B cell (primary cell): Measurements from ENCODE around the gene PCDHB6. TPM values are rescaled to one million over a fixed set of nuclear protein-coding genes. Genes with fewer than 3 reads are reported as not detected.
"Not testable (repeated sequence)": the region's sequence is repeated elsewhere in the genome, so short reads cannot be mapped to it uniquely, and the experiment has no call there.

Experiments
- ATAC-seq: fragments of 200-7000 bp; cut with Tn5 transposase; one replicate; pipeline ENCODE4 v1.10.0; 2021; ENCODE audit warnings: low read depth, mild to moderate bottlenecking, moderate number of reproducible peaks, moderate library complexity
- CTCF ChIA-PET: fragments of 350-600 bp; sonication (Branson Sonifier 250); formaldehyde crosslinking; loops from one replicate; lab custom pipeline; 2021; ENCODE audit warnings: antibody characterized with exemption, inconsistent platforms; lab: Charles Lee
- POLR2A ChIA-PET: fragments of 350-600 bp; sonication (Branson Sonifier 250); formaldehyde crosslinking; loops from one replicate; lab custom pipeline; 2021; ENCODE audit warnings: antibody characterized with exemption; lab: Charles Lee
- DNase-seq: peaks from one replicate; pipeline ENCODE4 v3.0.0; 2013
- H2AFZ ChIP-seq: 2 replicates; pipeline ENCODE4 v1.6.1; 2012; ENCODE audit warnings: mild to moderate bottlenecking, low read depth, low read length; ENCODE audit not compliant: insufficient read depth, poor library complexity, severe bottlenecking
- H3K27ac ChIP-seq, 2 donors: 1 replicate in 1 of 2; 2 replicates in 1 of 2; pipeline ENCODE4 v1.5.1; 2012 to 2013; ENCODE audit warnings: low read length in 2 of 2, mild to moderate bottlenecking in 2 of 2, moderate library complexity in 1 of 2
- H3K27me3 ChIP-seq, 4 experiments: fragments of 200-600 bp in 1 of 4; sonication (generic) in 1 of 4; replicated peaks in 1 of 4; 1 replicate in 2 of 4; 2 replicates in 2 of 4; pipeline versions ENCODE4 v1.6.1 to v1.7.0; 2013 to 2016; ENCODE audit warnings: low read length in 3 of 4, mild to moderate bottlenecking in 2 of 4, mixed read lengths in 1 of 4, moderate library complexity in 1 of 4; ENCODE audit not compliant: insufficient read depth in 4 of 4, control insufficient read depth in 3 of 4; ENCODE audit errors: control extremely low read depth in 1 of 4
- H3K36me3 ChIP-seq, 2 experiments: replicated peaks in 1 of 2; 1 replicate in 1 of 2; 2 replicates in 1 of 2; pipeline versions ENCODE4 v1.6.1 to v1.7.1; 2013; ENCODE audit warnings: low read length in 1 of 2; ENCODE audit not compliant: insufficient read depth in 2 of 2, control insufficient read depth in 1 of 2; ENCODE audit errors: control extremely low read depth in 1 of 2, extremely low read depth in 1 of 2
- H3K4me1 ChIP-seq, 2 donors: fragments of 200-600 bp in 1 of 2; sonication (generic) in 1 of 2; 1 replicate in 1 of 2; 2 replicates in 1 of 2; pipeline versions ENCODE4 v1.5.1 to v1.6.1; 2013 to 2017; ENCODE audit warnings: low read length in 2 of 2; ENCODE audit not compliant: control insufficient read depth in 2 of 2, insufficient read depth in 2 of 2
- H3K4me2 ChIP-seq: replicated peaks from 2 replicates; pipeline ENCODE3; 2012; ENCODE audit warnings: mild to moderate bottlenecking, low read depth, low read length; ENCODE audit not compliant: poor library complexity, severe bottlenecking
- H3K4me3 ChIP-seq, 5 experiments: fragments of 200-600 bp in 1 of 5; sonication (generic) in 1 of 5; 1 replicate in 3 of 5; 2 replicates in 2 of 5; pipeline versions ENCODE4 v1.5.1 to v1.7.0; 2011 to 2016; ENCODE audit warnings: low read length in 4 of 5, mild to moderate bottlenecking in 4 of 5, low read depth in 2 of 5, control low read depth in 1 of 5, moderate library complexity in 1 of 5; ENCODE audit not compliant: insufficient read depth in 1 of 5; ENCODE audit errors: control extremely low read depth in 1 of 5, extremely low read depth in 1 of 5
- H3K79me2 ChIP-seq: fragments of 200-600 bp; sonication (generic); one replicate; pipeline ENCODE4 v1.6.0; 2016; ENCODE audit warnings: low read length; ENCODE audit not compliant: control insufficient read depth, insufficient read depth
- H3K9ac ChIP-seq: fragments of 200-600 bp; sonication (generic); 2 replicates; pipeline ENCODE4 v1.6.1; 2017; ENCODE audit warnings: mild to moderate bottlenecking, low read length, moderate library complexity
- H3K9me3 ChIP-seq, 3 donors: one replicate each; pipeline versions ENCODE4 v1.6.1 to v1.7.1; 2013; ENCODE audit warnings: low read length in 2 of 3; ENCODE audit not compliant: control insufficient read depth in 2 of 3, insufficient read depth in 1 of 3; ENCODE audit errors: control extremely low read depth in 1 of 3
- H4K20me1 ChIP-seq: 2 replicates; pipeline ENCODE4 v1.6.0; 2012; ENCODE audit warnings: mild to moderate bottlenecking, low read length; ENCODE audit not compliant: insufficient read depth, control insufficient read depth, poor library complexity, severe bottlenecking
- H3K27ac Mint-ChIP-seq: one replicate; pipeline ENCODE4 v1.8.0; 2021; ENCODE audit warnings: mixed read lengths
- H3K27me3 Mint-ChIP-seq: one replicate; pipeline ENCODE4 v1.8.0; 2021; ENCODE audit warnings: mixed read lengths
- H3K4me1 Mint-ChIP-seq: one replicate; pipeline ENCODE4 v1.8.0; 2021; ENCODE audit warnings: mixed read lengths
- H3K4me3 Mint-ChIP-seq: one replicate; pipeline ENCODE4 v1.8.0; 2021; ENCODE audit warnings: mixed read lengths
- H3K9me3 Mint-ChIP-seq: one replicate; pipeline ENCODE4 v1.8.0; 2022; ENCODE audit warnings: mixed read lengths; ENCODE audit not compliant: insufficient read depth
- EZH2 ChIP-seq: IDR thresholded peaks from 2 replicates; pipeline ENCODE4 v1.6.1; 2012; ENCODE audit warnings: borderline replicate concordance, low read depth, mild to moderate bottlenecking, moderate library complexity, low read length; ENCODE audit not compliant: insufficient read depth, poor library complexity, severe bottlenecking
- WGBS: methylation state at CpG from one replicate; pipeline ENCODE4 v1.1.5; 2013; ENCODE audit warnings: missing lambda C conversion rate; ENCODE audit not compliant: insufficient coverage; 5-methylcytosine and 5-hydroxymethylcytosine counted together
- intact Hi-C: fragments of 100-400 bp; cut with micrococcal nuclease; formaldehyde crosslinking; loops from one replicate; pipeline ENCODE4 v1.10.0; 2022
- polyA plus RNA-seq: library from polyadenylated mRNA; depleted of rRNA; stranded (reverse); fragments of >200 nt; gene quantifications from 2 replicates; pipeline ENCODE4 v1.2.3, GENCODE V29; 2012
- total RNA-seq, 2 donors: library from RNA; stranded (reverse); fragments of 120-200 nt in 1 of 2; gene quantifications; 1 replicate in 1 of 2; 2 replicates in 1 of 2; pipeline versions ENCODE4 v1.2.3 to v1.2.4, GENCODE V29; 2013 to 2022
- TF ChIP-seq, protein P1 (sequence below): fragments of 200-600 bp; IDR thresholded peaks from one replicate; pipeline ENCODE4 v1.8.0; 2022; ENCODE audit warnings: antibody characterized with exemption, mild to moderate bottlenecking

The PCDHB6 gene
- total and polyA plus RNA-seq, 2 donors (not counting 1 experiment from before 2014, with no cell fraction given): not detected

DNA sequence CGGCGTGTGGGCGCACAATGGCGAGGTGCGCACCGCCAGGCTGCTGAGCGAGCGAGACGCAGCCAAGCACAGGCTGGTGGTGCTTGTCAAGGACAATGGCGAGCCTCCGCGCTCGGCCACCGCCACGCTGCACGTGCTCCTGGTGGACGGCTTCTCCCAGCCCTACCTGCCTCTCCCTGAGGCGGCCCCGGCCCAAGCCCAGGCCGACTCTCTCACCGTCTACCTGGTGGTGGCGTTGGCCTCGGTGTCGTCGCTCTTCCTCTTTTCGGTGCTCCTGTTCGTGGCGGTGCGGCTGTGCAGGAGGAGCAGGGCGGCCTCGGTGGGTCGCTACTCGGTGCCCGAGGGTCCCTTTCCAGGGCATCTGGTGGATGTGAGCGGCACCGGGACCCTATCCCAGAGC lies 2.2 kb downstream of the PCDHB6 start:
- ATAC-seq, H3K9ac ChIP-seq, H3K27me3 ChIP-seq, H3K79me2 ChIP-seq, H3K36me3 ChIP-seq, H3K4me1 ChIP-seq, H2AFZ ChIP-seq, H3K4me3 ChIP-seq, intact Hi-C loops, H3K4me1 Mint-ChIP-seq, H4K20me1 ChIP-seq, POLR2A ChIA-PET, H3K27ac Mint-ChIP-seq, H3K4me2 ChIP-seq, DNase-seq, CTCF ChIA-PET, H3K27ac ChIP-seq, H3K4me3 Mint-ChIP-seq, H3K9me3 Mint-ChIP-seq: not testable (repeated sequence)
- peaks cover 31% of the 10 kb centered on the region for H3K27me3 Mint-ChIP-seq
- WGBS: 44% methylated on average over 27 of the region's 36 CpGs
- peaks cover 0 to 38% (median 12%) of the 10 kb centered on the region in 3 donors for H3K9me3 ChIP-seq

DNA sequence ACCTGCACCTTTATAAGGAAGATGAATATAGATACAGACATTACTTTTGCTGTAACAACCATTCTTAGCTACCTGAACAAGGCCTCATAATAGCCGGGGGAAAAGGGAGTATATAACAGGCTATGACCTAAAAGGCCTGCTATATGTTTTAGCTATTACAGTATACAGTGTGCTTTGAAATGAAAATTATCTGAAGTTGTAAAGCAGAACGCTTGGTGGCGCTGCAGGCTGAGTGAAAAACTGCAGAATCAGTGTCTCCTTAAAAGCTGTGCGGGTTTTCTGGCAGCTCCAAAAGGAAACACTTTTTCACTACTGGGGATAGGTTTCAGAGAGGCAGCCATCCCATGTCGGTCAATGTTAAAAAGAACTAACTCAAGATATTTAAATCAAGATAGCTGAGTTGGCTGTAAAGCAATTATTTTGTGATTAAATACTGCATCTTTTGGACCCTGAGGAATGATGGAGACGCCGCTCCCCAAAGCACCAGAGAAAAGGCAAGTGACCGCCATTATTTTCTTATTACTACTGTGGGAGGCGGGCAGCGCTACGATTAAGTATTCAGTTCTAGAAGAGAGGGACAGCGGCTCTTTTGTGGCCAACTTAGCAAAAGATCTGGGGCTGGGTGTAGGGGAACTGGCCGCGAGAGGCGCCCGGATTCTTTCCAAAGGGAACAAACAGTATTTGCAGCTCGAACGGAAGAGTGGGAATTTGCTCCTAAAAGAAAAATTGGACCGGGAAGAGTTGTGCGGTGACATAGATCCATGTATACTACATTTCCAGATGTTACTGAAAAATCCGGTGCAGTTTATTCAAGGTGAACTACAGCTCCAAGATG lies 5.9 kb downstream of the PCDHB6 start:
- Histone ChIP-seq H2AFZ (no peak overlapping the region), H3K27me3 (peaks cover 0 to 8% (median 5%) of the 10 kb centered on the region in 4 experiments), H4K20me1 (no peaks in the 10 kb centered on the region), H3K36me3 (no peaks in the 10 kb centered on the region), H3K27ac (no peak overlapping the region), H3K9ac (no peak overlapping the region), H3K4me3 (no peak overlapping the region), H3K4me2 (no peak overlapping the region), H3K9me3 (peaks cover 2 to 40% (median 7%) of the 10 kb centered on the region in 3 donors), H3K79me2 (no peaks in the 10 kb centered on the region), H3K4me1 (no peaks in the 10 kb centered on the region)
- DNase-seq (no peak), ATAC-seq (no peak)
- POLR2A ChIA-PET: no interaction called here
- no peak for TF ChIP-seq EZH2
- TF ChIP-seq, protein P1, sequence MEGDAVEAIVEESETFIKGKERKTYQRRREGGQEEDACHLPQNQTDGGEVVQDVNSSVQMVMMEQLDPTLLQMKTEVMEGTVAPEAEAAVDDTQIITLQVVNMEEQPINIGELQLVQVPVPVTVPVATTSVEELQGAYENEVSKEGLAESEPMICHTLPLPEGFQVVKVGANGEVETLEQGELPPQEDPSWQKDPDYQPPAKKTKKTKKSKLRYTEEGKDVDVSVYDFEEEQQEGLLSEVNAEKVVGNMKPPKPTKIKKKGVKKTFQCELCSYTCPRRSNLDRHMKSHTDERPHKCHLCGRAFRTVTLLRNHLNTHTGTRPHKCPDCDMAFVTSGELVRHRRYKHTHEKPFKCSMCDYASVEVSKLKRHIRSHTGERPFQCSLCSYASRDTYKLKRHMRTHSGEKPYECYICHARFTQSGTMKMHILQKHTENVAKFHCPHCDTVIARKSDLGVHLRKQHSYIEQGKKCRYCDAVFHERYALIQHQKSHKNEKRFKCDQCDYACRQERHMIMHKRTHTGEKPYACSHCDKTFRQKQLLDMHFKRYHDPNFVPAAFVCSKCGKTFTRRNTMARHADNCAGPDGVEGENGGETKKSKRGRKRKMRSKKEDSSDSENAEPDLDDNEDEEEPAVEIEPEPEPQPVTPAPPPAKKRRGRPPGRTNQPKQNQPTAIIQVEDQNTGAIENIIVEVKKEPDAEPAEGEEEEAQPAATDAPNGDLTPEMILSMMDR: no peak
- Mint-ChIP-seq H3K9me3 (no peaks in the 10 kb centered on the region), H3K27ac (no peak overlapping the region), H3K27me3 (peaks cover 19% of the 10 kb centered on the region), H3K4me3 (no peak overlapping the region), H3K4me1 (no peaks in the 10 kb centered on the region)
- CTCF ChIA-PET: no interaction called here
- intact Hi-C loops: no loop called here
- 36% methylated on average over 20 of the region's 21 CpGs for WGBS

DNA sequence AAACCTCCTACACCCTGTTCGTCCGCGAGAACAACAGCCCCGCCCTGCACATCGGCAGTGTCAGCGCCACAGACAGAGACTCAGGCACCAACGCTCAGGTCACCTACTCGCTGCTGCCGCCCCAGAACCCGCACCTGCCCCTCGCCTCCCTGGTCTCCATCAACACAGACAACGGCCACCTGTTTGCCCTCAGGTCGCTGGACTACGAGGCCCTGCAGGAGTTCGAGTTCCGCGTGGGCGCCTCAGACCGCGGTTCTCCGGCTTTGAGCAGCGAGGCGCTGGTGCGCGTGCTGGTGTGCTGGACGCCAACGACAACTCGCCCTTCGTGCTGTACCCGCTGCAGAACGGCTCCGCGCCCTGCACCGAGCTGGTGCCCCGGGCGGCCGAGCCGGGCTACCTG lies 7.5 kb downstream of the PCDHB6 start:
- CTCF ChIA-PET, H3K4me3 Mint-ChIP-seq, H3K27ac Mint-ChIP-seq, H3K4me1 Mint-ChIP-seq, H3K27ac ChIP-seq, ATAC-seq, POLR2A ChIA-PET, H3K9ac ChIP-seq, H3K36me3 ChIP-seq, H3K4me2 ChIP-seq, H3K9me3 Mint-ChIP-seq, DNase-seq, H3K27me3 ChIP-seq, H3K79me2 ChIP-seq, intact Hi-C loops, H3K4me3 ChIP-seq, H2AFZ ChIP-seq, H4K20me1 ChIP-seq, H3K4me1 ChIP-seq: not testable (repeated sequence)
- peaks cover 2 to 25% (median 2%) of the 10 kb centered on the region in 3 donors for H3K9me3 ChIP-seq
- WGBS: 47% methylated on average over 22 of the region's 38 CpGs
- peaks cover 14% of the 10 kb centered on the region for H3K27me3 Mint-ChIP-seq
